CD14-positive monocyte (primary cell): ENCODE results near the gene CA11. TPM values are rescaled to one million over a fixed set of nuclear protein-coding genes. Genes with fewer than 3 reads are reported as not detected.
A peak's percentile ranks its signal among the peaks of the same experiment; 100 is the strongest.

Experiments used
- DNase-seq, 3 donors: peaks; one replicate each; pipeline ENCODE4 v3.0.0-alpha.2; 2011 to 2022
- H2AFZ ChIP-seq: 2 replicates; pipeline ENCODE4 v1.6.0; 2012; ENCODE audit warnings: mild to moderate bottlenecking, low read depth, low read length, inconsistent platforms; ENCODE audit not compliant: insufficient read depth, poor library complexity, severe bottlenecking
- H3K27ac ChIP-seq, 2 donors: 1 replicate in 1 of 2; 2 replicates in 1 of 2; pipeline ENCODE4 v1.5.1; 2012 to 2013; ENCODE audit warnings: low read length in 2 of 2, control low read depth in 1 of 2, inconsistent platforms in 1 of 2, low read depth in 1 of 2, mild to moderate bottlenecking in 1 of 2
- H3K27me3 ChIP-seq, 2 donors: one replicate each; pipeline versions ENCODE4 v1.6.0 to v1.6.1; 2011 to 2013; ENCODE audit warnings: low read length in 2 of 2; ENCODE audit not compliant: control insufficient read depth in 2 of 2, insufficient read depth in 2 of 2
- H3K36me3 ChIP-seq, 2 donors: replicated peaks in 1 of 2; 1 replicate in 1 of 2; 2 replicates in 1 of 2; pipeline versions ENCODE4 v1.5.1 to v1.6.1; 2012 to 2013; ENCODE audit warnings: low read length in 2 of 2, control low read depth in 1 of 2, inconsistent platforms in 1 of 2, mild to moderate bottlenecking in 1 of 2; ENCODE audit not compliant: insufficient read depth in 2 of 2, control insufficient read depth in 1 of 2
- H3K4me1 ChIP-seq, 2 donors: 1 replicate in 1 of 2; 2 replicates in 1 of 2; pipeline versions ENCODE4 v1.5.1 to v1.6.1; 2012 to 2013; ENCODE audit warnings: low read length in 2 of 2, control low read depth in 1 of 2, inconsistent platforms in 1 of 2, mild to moderate bottlenecking in 1 of 2, moderate library complexity in 1 of 2; ENCODE audit not compliant: insufficient read depth in 2 of 2, control insufficient read depth in 1 of 2
- H3K4me2 ChIP-seq: replicated peaks from 2 replicates; pipeline ENCODE3; 2012; ENCODE audit warnings: low read length, moderate library complexity, mild to moderate bottlenecking; ENCODE audit not compliant: poor library complexity, severe bottlenecking; ENCODE audit errors: extremely low read depth
- H3K4me3 ChIP-seq, 3 experiments: fragments of 200-600 bp in 1 of 3; sonication (generic) in 1 of 3; replicated peaks in 1 of 3; 1 replicate in 2 of 3; 2 replicates in 1 of 3; pipeline ENCODE4 v1.5.1; 2011 to 2013; ENCODE audit warnings: low read length in 3 of 3, mild to moderate bottlenecking in 3 of 3, control low read depth in 2 of 3, low read depth in 2 of 3, inconsistent platforms in 1 of 3, moderate library complexity in 1 of 3
- H3K79me2 ChIP-seq: 2 replicates; pipeline ENCODE4 v1.6.0; 2012; ENCODE audit warnings: mild to moderate bottlenecking, control low read depth, inconsistent platforms, low read length, moderate library complexity; ENCODE audit not compliant: insufficient read depth
- H3K9ac ChIP-seq: 2 replicates; pipeline ENCODE4 v1.6.0; 2017; ENCODE audit warnings: low read length, mild to moderate bottlenecking; ENCODE audit not compliant: insufficient read depth, poor library complexity, severe bottlenecking
- H3K9me3 ChIP-seq, 2 donors: replicated peaks in 1 of 2; 1 replicate in 1 of 2; 2 replicates in 1 of 2; pipeline versions ENCODE4 v1.5.1 to v1.6.1; 2012 to 2013; ENCODE audit warnings: low read length in 2 of 2, control low read depth in 1 of 2; ENCODE audit not compliant: control insufficient read depth in 1 of 2, insufficient read depth in 1 of 2
- H4K20me1 ChIP-seq: 2 replicates; pipeline ENCODE4 v1.6.0; 2012; ENCODE audit warnings: mild to moderate bottlenecking, low read length, control low read depth, moderate library complexity; ENCODE audit not compliant: insufficient read depth
- H3K27ac Mint-ChIP-seq, 7 donors: one replicate each; pipeline ENCODE4 v1.8.0; 2020; ENCODE audit warnings: mild to moderate bottlenecking in 7 of 7, mixed read lengths in 7 of 7, moderate library complexity in 6 of 7, inconsistent platforms in 2 of 7
- H3K27me3 Mint-ChIP-seq, 3 donors: one replicate each; pipeline ENCODE4 v1.8.0; 2021 to 2022; ENCODE audit warnings: low read depth in 3 of 3, mild to moderate bottlenecking in 3 of 3, mixed read lengths in 3 of 3, moderate library complexity in 3 of 3, inconsistent platforms in 1 of 3
- H3K36me3 Mint-ChIP-seq, 2 donors: one replicate each; pipeline ENCODE4 v1.8.0; 2020; ENCODE audit warnings: mixed read lengths in 2 of 2, inconsistent platforms in 1 of 2, mild to moderate bottlenecking in 1 of 2
- H3K4me1 Mint-ChIP-seq: one replicate; pipeline ENCODE4 v1.8.0; 2020; ENCODE audit warnings: mild to moderate bottlenecking, mixed read lengths
- H3K4me3 Mint-ChIP-seq, 2 donors: one replicate each; pipeline ENCODE4 v1.8.0; 2020; ENCODE audit warnings: mild to moderate bottlenecking in 2 of 2, mixed read lengths in 2 of 2, moderate library complexity in 1 of 2
- H3K9me3 Mint-ChIP-seq, 7 donors: one replicate each; pipeline ENCODE4 v1.8.0; 2020 to 2022; ENCODE audit warnings: mixed read lengths in 7 of 7, mild to moderate bottlenecking in 6 of 7, moderate library complexity in 6 of 7, inconsistent platforms in 2 of 7
- CTCF ChIP-seq: fragments of 200-600 bp; IDR thresholded peaks from one replicate; pipeline ENCODE4 v1.8.0; 2022; ENCODE audit warnings: antibody characterized with exemption, mild to moderate bottlenecking
- WGBS: methylation state at CpG from one replicate; pipeline ENCODE4 v1.1.5; 2013; ENCODE audit warnings: missing lambda C conversion rate; ENCODE audit not compliant: insufficient coverage; 5-methylcytosine and 5-hydroxymethylcytosine counted together
- intact Hi-C, 2 donors: fragments of 100-400 bp; cut with micrococcal nuclease; formaldehyde crosslinking; loops; one replicate each; pipeline versions ENCODE4 v1.15.0 to v1.15.1; 2023
- polyA plus RNA-seq, 3 donors: library from polyadenylated mRNA; depleted of rRNA in 1 of 3; unstranded in 2 of 3; stranded (reverse) in 1 of 3; fragments of 300-500 nt in 2 of 3; fragments of >200 nt in 1 of 3; fragmentation: Illumina TruSeq in 2 of 3; gene quantifications; 1 replicate in 2 of 3; 2 replicates in 1 of 3; pipeline ENCODE4 v1.2.3, GENCODE V29; 2012 to 2021

The CA11 gene
- polyA plus RNA-seq, 3 donors = 1.1 to 4.9 (median 1.8) TPM

- Histone ChIP-seq H4K20me1 (no peaks in the 10 kb centered on the region), H3K4me1 (peaks cover 0 to 7% of the 10 kb centered on the region in 2 donors), H3K36me3 (no peaks in the 10 kb centered on the region), H3K79me2 (no peaks in the 10 kb centered on the region), H3K27me3 (no peaks in the 10 kb centered on the region), H3K4me2 (no peak overlapping the region), H2AFZ (no peak overlapping the region), H3K27ac (no peak overlapping the region), H3K9me3 (no peaks in the 10 kb centered on the region), H3K4me3 (no peak overlapping the region), H3K9ac (no peak overlapping the region)
- peaks cover 0 to 7% (median 6%) of the 10 kb centered on the region in 7 donors for H3K9me3 Mint-ChIP-seq
- intact Hi-C loops = no loop called here
- H3K27me3 Mint-ChIP-seq = peaks cover 0 to 3% (median 3%) of the 10 kb centered on the region in 3 donors
- TF ChIP-seq CTCF = no peak
- H3K27ac Mint-ChIP-seq = no peak overlapping the region
- H3K4me1 Mint-ChIP-seq = peaks cover 8% of the 10 kb centered on the region
- WGBS = 96% methylated on average over 16 of the region's 21 CpGs
- no peaks in the 10 kb centered on the region for H3K36me3 Mint-ChIP-seq
- H3K4me3 Mint-ChIP-seq = no peak overlapping the region
- no peak for DNase-seq
These were observed 24.9 kb upstream of the CA11 start for GRCh38 chr19:48670699-48671445.

GRCh38 chr19:48669903-48670668 lies 24.1 kb upstream of the CA11 start:
- no peak overlapping the region for H3K4me2 ChIP-seq
- Mint-ChIP-seq H3K9me3 (peaks cover 0 to 7% (median 6%) of the 10 kb centered on the region in 7 donors), H3K27me3 (peaks cover 0 to 3% (median 3%) of the 10 kb centered on the region in 3 donors), H3K27ac (peak overlapping the region in 1 of 7 donors; percentile 1), H3K36me3 (no peaks in the 10 kb centered on the region), H3K4me1 (peaks cover 4% of the 10 kb centered on the region), H3K4me3 (peak overlapping the region in 1 of 2 donors; percentile 26)
- no peaks in the 10 kb centered on the region for H4K20me1 ChIP-seq
- no peaks in the 10 kb centered on the region for H3K27me3 ChIP-seq
- no peak overlapping the region for H3K27ac ChIP-seq
- H3K9ac ChIP-seq = no peak overlapping the region
- WGBS = 97% methylated on average over 26 of the region's 26 CpGs
- DNase-seq = no peak
- no peak for TF ChIP-seq CTCF
- peaks cover 0 to 4% of the 10 kb centered on the region in 2 donors for H3K4me1 ChIP-seq
- H3K9me3 ChIP-seq = no peaks in the 10 kb centered on the region
- no peak overlapping the region for H2AFZ ChIP-seq
- H3K36me3 ChIP-seq = no peaks in the 10 kb centered on the region
- H3K79me2 ChIP-seq = no peaks in the 10 kb centered on the region
- H3K4me3 ChIP-seq = no peak overlapping the region
- intact Hi-C loops = no loop called here
